ENCODE measurements around the gene ZNF311.
"Not testable (repeated sequence)": the region's sequence is repeated elsewhere in the genome, so short reads cannot be mapped to it uniquely, and the experiment has no call there.

Gene ZNF311

DNA sequence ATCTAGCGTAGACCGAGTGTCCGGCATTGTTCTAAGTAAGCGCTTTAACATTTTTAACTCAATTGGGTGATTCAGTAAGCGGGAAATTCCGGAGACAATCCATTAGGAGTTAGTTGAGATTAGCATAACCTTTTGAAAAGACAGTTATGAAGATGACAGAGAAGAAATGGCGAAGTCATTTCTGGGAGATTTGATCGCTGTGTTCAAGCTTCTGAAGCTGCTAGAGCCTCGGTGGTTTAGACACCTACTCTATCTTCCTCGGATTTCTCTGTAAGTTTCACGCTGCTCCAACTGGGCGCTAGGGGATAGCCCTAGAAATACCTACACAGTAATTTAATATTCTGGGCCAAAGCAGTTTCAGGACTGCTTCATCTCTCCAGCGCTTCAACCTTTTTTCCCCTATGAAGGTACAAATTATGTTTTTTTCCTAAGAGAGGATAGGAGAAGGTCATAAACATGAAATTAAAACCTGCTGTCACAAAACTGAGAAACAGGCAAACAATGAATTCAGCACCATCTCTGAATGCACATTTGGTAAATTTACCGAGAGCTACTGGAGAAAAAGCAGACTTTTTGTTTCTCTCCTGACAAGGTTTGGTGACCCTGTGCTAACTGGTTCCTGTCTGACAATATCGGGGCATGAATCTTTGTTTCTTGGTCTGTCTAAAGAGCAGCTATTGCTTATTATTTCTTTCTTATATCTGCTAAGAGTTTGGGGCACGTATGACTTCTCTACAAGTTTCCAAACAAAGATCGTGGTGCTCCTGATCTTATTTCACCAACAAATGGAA lies 22.4 kb downstream of the ZNF311 start:
- no peak for DNase-seq

DNA sequence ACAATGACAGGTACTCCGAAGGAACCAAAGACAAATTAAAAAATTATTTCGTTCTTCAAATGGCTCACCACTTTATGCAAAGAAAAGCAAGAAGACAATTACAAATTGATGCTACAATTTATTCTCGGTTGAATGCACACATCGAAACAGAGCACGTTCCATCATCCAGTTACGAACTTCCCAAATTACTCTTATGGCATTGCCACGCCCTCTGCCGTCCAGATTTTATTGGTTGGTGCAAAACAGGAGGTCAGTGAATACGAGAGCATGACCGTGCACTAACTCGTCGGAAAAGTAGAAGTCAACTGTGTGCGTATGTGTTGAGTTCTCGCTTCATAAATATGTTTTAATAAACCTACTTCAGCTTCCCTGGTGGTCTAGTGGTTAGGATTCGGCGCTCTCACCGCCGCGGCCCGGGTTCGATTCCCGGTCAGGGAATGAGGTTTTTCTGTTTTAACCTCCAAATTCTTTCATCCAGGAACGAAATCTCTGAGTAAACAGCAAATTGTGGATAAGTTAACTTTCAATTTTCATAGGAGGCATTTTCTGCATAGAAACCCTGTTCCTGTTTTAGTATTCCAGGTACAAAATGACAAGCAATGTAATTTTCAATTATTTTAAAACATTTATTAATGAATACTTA lies 23.2 kb downstream of the ZNF311 start:
- DNase-seq: peak; percentile 75 to 77

DNA sequence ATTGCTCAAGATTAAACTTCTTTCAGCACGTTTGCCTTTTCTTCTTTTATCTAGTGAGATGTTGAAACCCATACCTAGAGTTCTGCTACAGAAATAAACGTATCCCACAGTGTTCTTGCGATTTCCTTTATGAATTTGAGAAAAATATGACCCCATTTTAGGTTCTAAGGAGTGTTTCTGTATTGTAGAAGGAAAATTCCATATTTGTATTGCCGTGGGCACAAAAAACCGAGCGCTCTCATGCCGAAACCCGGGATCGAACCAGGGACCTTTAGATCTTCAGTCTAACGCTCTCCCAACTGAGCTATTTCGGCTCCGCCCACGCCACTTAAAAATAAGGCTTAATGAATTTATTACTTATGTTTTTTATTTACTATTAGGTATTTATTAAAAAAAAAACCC lies 23.7 kb downstream of the ZNF311 start:
- peak; percentile 83 to 85 for DNase-seq

DNA sequence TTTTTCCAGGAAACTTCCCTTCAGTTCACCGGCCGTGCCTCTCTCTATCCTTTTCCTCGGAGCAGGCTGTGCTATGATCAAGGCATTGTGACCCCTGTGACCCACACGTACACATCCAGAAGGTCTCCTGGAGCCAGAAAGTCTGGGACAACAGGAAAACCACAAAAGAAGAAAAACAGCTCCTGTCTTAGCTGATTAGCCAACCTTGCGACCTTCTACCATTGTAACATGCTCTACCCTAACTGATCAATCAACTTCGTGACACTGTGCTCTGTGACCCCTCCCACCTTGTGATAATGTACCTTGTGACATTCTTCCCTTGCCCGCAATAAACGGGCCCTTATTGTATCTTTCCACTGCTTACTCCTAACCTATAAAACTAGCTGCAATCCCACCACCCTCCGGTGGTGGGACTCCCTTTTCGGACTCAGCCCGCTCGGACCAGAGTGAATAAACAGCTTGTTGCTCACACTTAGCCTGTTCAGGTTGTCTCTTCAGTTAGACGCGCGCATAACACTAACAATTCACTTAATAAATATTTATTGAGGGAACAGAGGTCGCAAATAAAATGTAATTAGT lies 24.2 kb downstream of the ZNF311 start:
- no peak for DNase-seq

DNA sequence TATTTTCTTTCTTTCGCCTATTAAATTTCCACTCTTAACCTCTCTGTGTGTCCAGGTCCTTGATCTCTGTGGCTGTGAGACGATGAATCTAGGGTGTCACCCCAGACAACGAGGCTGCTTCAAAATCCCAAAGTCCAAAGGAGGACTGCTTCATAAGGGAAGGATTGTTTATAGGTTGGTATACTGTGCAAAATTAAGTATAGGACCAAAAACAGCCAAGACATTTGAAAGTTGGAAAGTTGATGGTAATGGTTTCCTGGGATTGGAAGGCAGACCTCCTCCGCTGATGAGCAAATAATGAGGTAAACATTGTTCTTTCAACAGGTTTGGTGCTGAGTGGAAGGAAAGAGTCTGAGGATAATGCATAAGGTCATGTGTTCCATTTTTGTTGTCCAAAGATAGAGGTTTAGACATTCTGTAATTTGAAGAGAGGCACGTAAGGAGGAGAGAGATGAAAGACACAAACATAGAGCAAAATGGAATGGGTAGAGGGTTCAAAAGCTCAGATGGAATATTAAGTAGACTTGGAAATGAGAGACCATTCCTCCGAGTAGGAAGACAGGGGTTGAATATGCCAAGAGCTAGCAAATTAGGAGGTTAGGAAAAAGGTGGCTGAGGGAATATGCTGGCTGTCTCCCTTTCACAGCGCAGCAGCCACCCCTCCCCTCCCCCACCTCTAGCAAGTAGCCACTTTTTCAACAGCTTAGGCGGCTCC lies 24.8 kb downstream of the ZNF311 start:
- DNase-seq: no peak

DNA sequence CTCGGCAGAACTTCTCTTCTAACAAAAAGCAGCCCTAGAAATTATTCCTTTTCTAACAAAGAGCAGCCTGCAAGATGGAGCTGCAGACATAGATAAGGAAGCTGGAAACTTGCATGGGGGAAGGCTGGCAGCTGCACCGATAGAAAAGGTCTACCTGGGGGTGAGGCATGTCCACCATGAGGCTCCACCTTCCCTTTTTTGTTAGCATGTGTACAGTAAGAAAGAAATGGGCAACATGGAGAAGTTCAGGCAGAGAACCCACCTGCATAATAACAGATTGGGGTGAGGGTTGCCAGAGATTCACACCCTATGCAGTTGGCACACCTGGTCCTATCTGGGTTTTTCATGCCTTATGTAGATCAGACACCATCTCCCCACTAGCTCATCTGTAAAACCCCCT lies 25.4 kb downstream of the ZNF311 start:
- no peak for DNase-seq

DNA sequence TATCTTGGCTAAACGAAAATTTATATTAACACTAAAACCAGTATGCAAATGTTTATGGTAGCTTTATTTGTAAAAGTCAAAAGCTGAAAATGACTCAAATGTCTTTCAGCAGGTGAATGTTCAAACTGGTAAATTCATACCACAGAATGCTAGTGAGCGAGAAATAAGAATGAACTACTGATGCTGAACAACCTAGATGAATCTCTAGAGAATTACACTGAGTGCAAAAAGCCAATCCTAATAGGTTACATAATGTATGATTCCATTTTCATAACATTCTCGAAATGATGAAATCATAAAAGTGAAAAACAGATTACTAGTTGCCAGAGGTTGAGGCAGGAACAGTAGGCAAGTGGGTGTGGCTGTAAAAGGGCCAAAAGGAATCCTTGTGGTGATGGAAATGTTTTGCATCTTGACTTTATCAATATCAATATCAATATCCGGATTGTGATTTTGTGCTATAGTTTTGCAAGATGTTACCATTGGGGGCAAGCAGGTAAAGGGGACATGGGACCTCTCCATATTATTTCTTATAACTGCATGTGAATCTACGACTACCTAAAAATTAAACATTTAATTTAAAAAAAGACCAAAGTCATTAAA lies 26.1 kb downstream of the ZNF311 start:
- no peak for DNase-seq

DNA sequence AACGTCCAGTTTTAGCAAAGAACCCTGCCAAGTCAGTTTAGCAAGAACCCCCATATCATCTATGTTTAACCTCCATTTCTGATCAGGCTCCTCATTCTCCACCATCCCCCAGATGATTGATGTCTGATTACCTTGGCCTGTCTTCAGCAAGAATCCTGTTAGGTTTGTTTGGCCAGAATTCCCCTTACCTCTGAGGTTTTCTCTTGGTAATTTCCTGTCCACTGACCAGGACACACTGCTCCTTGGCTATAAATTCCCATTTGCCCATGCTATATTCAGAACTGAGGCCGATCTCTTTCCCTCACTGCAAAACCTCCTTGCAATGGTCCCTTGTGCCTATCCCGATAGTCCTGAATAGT lies 27.0 kb downstream of the ZNF311 start:
- no peak for DNase-seq

DNA sequence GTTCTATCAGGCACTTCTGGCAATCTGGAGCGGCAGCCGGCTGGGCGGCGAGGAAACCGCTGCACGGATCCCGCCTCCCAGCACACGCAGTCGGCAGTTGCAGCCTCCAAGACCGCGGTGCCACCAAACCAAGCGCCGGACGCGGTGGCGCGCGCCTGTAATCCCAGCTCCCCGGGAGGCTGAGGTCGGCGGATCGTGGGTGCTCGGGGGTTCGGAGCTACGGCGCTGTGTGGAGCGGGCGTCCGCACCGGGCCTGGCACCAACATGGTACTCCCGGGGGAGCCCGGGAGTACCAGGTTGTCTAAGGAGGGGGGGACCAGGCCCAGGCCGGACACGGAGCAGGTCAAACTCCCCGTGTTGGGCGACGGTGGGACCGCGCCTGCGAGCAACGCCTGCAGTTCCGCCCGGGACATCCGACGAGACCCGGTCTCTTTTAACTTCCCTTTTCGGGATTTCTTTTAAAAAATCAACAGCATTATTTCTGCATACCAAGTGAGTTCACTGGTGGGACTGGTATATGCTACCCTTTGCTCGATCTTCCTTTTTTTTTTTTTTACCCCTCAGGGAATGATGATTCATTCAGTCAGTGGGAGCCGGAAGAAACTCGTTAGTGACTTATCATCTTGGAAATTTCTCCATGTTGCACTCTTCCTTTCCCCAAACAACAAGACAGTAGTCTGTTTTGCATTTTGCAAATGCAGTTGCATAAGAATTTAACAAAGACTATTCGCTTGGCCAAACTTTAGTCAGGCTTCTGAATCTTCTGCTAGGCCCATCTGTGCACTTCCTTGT lies 27.6 kb downstream of the ZNF311 start:
- no peak for DNase-seq

DNA sequence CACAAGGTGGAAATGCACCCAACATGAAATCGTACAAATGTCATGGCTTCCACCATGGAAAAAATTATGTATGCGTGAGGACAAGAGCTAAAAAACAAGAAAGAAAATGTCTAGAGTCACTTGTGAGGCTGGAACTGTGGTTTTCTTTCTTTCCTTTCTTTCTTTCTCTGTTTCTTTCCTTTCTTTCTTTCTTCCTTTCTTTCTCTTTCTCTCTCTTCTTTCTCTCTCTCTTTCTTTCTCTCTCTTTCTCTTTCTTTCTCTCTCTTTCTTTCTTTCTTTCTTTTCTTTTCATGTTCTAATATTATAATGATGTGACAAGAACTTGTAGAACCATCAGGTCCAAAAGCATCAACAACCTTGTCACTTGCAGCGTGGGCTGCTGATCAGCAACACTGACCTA lies 28.4 kb downstream of the ZNF311 start:
- no peak for DNase-seq

DNA sequence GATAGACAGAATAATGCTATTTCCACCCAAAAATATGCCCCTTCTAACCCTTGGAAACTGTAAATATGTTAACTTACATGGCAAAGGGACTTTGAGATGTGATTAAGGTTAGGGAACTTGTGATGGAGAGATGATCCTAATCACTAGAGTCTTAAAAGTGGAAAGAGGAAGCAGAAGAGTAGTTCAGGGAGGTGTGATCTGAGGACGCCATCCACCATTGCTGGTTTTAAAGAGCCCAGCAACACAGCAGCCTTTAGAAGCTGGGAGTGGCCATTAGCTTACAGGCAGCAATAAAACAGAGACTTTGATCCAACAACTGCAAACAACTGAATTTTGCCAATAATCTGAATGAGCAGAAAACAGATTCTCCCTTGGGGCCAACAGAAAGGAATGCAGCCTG lies 30.6 kb downstream of the ZNF311 start:
- DNase-seq: no peak

DNA sequence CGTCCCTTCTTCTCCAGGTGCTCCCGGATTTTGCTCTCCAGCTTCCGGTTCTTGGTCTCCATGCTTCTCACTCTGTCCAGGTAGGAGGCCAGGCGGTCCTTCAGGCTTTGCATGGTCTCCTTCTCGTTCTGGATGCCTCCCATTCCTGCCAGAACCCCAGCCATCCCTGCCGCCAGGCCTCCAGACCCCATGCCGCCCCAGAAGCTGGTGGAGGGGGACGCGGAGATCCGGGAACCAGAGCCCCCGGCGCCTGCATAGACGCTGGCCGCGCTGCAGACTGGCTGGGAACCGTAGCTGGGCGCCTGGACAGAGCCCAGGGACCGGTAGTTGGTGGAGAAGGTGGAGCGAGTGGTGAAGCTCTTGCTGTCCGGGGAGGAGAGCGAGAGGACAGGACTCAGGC lies 35.1 kb downstream of the ZNF311 start:
- not testable (repeated sequence) for DNase-seq

DNA sequence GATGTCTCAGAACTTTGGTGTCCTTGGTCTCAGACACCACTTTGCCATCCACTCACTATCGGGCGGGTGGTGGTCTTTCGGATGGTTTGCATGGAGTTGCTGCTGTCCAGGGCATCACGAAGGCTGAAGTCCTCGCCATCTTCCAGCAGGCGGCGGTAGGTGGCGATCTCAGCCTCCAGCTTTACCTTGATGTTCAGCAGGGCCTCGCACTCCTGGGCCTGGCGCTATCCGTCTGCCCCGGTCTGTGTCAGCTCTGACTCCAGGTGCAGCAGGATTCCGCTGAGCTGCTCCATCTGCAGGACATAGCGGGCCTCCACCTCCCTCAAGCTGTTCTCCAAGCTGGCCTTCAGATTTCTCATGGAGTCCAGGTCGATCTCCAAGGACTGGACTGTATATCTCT lies 36.0 kb downstream of the ZNF311 start:
- DNase-seq: no peak

DNA sequence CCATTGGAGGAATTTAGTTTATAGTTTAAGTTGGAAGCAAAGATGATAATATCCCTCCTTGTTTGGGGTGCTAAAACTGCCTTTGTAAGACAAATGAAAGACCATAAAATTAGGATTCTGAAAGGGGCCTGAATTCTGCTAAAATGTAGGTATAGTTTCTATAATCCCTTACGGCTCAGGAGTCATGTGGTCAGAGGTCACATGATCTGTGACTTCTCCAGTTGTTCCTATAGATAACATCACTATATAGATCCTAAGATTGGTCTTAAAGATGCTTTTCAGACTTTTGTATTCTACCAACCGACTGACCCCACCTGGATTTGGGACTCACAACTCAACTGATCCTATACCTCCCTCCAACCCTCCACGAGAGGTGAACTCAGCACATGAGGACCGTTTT lies 36.6 kb downstream of the ZNF311 start:
- DNase-seq: no peak

DNA sequence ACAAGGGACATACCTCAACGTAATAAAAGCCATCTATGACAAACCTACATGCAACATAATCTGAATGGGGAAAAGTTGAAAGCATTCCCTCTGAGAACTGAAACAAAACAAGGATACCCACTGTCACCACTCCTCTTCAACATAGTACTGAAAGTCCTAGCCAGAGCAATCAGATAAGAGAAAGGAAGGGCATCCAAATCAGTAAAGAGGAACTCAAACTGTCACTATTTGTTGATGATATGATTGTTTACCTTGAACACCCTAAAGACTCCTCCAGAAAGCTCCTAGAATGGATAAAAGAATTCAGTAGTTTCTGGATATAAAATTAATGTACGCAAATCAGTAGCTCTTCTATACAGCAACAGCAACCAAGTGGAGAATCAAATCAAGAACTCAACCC lies 39.4 kb downstream of the ZNF311 start:
- no peak for DNase-seq

DNA sequence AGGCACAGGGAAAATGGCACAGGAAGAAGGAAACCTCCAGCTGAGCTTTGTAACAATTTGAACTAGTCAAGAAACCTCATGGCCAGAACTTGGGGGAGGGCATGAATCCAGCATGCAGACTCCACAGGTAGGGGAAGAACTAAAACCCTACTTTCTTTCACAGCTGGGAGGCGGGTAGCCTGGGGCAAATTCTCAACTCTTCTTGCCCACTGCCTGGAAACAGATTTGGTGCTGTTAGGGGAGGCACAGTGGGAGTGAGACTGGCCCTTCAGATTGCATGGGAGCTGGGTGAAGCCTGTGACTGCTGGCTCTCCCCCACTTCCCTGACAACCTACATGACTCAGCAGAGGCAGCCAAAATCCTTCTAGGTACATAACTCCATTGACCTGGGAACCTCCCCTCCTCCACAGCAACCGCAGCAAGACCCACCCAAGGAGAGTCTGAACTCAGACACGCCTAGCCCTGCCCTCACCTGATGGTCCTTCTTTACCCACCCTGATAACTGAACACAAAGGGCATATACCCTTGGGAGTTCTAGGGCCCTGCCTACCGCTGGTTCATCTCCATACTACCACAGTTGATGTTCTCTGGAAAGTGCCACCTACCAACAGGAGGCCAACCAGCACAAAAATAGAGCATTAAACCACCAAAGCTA lies 44.1 kb downstream of the ZNF311 start:
- DNase-seq: no peak

DNA sequence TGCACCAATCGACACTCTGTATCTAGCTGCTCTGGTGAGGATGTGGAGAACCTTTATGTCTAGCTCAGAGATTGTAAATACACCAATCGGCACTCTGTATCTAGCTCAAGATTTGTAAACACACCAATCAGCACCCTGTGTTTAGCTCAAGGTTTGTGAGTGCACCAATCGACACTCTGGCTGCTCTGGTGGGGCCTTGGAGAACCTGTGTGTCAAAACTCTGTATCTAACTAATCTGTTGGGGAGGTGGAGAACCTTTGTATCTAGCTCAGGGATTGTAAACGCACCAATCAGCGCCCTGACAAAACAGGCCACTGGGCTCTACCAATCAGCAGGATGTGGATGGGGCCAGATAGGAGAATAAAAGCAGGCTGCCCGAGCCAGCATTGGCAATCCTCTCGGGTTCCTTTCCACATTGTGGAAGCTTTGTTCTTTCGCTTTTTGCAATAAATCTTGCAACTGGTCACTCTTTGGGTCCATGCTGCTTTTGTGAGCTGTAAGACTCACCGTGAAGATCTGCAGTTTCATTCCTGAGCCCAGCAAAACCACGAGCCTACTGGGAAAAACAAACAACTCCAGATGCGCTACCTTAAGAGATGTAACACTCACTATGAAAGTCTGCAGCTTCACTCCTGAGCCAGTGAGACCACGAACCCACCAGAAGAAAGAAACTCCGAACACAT lies 46.4 kb downstream of the ZNF311 start:
- not testable (repeated sequence) for DNase-seq

DNA sequence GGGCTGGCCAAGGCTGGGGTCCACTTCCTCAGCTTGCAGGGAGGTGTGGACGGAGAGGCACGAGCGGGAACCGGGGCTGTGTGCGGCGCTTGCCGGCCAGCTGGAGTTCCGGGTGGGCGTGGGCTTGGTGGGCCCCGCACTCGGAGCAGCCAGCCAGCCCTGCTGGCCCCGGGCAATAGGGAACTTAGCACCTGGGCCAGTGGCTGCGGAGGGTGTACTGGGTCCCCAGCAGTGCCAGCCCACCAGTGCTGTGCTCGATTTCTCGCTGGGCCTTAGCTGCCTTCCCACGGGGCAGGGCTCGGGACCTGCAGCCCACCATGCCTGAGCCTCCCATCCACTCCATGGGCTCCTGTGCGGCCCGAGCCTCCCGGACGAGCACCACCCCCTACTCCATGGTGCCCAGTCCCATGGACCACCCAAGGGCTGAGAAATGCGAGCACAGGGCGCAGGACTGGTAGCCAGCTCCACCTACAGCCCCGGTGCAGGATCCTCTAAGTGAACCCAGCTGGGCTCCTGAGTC lies 47.3 kb downstream of the ZNF311 start:
- not testable (repeated sequence) for DNase-seq

DNA sequence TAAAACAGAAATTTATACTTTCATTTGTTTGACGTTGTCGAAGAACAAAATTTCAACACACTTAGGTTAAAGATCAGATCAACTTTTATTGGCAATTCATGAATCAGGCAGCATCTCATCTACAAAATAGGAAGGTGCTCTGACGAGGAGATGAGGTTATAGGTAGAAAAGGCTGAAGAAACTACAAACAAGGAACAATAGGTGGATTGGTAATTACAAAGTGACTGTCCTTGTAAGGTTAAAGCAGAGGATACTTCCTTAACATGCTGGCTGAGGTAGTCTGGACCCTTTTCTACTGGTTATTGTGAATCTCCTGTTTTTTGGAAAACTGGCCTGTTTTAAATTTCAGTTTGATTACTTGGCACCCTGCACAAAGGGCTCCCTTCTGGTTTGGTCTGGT lies 48.8 kb downstream of the ZNF311 start:
- DNase-seq: no peak

DNA sequence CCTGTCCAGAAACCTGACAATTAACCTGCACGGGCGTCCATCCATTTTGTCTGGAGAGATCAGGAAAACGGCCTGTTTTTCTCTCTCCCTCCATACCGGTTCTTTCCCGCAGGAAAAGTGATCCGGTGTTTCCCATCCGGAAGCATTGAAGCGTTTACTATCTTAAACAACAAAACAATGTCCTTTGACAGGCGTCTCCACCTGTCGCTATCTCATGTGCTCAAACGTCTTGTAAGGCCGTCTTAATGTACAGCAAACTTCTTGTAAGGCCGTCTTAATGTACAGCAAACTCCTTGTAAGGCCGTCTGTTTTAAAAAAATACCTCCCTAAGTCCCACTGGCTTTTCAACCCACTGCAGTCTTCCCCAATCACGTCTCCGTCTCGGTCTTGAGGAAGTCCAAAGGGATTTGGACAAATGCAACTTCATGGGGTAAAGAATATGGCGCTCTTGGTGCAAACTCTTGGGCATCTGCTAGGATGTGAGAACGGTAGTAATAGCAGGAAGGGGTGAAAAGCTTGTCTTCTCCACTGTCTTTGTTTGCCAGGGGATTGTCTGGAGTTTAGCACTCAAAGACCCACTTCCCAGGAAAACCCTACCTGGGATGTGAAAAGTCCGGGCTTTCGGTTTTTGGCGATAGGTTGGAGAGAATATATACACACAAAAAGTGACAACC lies 51.4 kb downstream of the ZNF311 start:
- DNase-seq: no peak
